DMS153 (cell line): ENCODE measurements around the gene NISCH.

ENCODE experiments used
- DNase-seq: peaks from one replicate; lab custom pipeline; 2025; lab: John Stamatoyannopoulos, UW

The NISCH gene

DNA sequence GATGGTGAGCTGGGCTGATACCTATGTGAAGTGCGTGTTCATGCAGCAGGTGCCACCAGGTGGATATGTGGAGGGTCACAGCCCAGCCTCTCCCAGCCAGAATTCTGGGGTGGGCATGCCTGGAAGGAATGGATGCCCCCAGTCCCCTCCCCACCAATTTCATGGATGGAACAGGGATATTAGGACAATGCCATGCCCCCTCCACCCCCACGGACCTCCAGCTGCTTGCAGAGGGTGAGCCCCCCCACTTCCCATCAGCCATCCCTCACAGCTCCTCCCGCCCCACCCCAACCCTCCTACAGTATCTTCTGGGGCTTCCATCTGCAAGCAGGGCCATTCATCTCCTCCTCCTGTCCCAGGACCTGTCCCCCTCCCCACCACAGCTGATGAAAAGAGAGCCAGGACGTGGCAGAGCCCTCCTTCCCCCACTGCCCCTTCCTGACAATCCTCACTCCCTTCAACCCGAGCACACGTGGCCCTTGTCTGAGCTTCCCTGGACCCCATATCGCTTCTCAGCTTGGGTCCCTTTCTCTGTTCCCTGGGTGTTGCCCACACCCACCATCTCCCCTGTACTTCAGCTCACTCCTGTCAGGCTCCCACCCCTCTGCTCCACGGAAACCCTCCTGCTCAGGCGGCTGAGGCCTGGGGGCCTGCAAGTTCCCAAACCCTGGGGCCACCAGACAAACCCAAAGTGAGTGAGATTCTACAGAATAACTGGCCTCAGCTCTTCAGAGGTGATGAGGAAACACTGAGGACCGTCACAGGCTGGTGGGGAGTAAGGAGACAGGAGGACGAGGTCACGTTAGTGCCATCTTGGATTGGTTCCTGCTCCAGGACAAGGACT lies 7.7 kb upstream of the NISCH start:
- DNase-seq: no peak

DNA sequence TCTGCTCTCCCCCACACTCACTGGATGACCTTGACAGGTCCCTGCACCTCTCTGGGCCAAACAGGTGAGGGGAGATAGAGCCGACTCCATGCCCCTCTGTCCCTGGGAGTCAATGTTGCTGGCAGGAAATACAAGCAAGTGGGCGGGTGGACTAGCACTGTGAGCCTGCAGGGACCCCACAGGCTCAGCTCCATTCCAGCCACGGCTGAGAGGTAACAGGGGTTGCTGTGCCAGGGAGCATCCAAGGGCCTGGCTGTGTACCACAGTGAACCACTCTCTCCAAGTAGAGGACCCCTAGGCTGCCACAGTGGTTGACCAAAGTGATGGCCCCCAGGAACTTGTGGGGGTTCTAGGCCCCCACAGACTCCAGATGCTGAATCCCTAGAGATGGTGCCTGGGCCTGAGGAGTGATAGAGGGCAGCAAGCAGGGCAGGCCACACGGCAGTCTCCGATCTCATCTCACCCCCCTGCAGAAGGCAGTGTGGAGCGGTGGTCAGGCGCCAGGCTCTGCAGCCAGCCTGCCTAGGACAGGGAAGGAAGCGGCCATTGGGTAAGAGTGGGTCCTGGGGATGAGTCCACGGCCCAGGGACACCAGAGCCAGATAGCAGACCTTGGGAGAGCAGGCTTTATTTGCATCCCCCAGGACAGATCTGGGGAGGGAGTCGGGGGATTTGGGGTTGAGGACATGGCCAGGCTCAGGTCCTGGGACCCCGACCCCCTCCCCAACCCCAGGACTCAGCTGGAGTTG lies 4.7 kb upstream of the NISCH start:
- no peak for DNase-seq

DNA sequence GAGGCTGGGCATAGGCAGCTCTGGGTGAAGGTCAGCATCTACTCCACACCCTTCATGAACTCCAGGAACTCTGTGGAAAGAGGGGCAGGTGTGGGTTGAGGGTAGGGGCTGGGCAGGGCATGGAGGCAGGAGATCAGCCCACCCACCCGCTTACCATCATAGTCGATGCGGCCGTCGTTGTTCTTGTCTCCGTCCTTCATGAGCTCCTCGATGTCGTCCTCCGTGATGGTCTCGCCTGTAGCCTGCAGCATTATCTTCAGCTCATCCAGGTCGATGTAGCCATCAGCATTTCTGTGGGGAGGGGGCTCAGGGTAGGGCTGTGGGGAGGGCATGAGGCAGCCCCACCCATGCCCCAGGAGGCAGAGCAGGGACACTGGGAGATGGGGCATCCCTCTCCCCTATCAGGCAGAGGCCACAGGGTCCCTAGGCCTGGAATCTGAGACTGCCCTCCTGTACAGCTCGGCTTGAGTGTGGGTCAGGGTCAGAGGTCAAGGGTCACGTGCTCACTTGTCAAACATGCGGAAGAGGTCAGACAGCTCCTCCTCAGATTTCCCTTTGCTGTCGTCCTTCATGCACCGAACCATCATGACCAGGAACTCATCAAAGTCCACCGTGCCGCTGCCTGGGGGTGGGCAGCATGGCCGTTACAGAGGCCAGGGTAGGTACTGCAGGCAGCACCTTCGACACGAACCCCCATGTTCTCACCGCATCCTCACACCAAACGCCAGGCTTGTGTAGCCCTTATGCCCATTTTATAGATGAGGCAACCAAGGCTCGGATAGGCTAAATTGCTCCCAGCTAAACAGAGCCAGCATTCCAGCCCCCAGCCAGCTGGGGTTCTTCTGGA lies 3.9 kb upstream of the NISCH start:
- no peak for DNase-seq

DNA sequence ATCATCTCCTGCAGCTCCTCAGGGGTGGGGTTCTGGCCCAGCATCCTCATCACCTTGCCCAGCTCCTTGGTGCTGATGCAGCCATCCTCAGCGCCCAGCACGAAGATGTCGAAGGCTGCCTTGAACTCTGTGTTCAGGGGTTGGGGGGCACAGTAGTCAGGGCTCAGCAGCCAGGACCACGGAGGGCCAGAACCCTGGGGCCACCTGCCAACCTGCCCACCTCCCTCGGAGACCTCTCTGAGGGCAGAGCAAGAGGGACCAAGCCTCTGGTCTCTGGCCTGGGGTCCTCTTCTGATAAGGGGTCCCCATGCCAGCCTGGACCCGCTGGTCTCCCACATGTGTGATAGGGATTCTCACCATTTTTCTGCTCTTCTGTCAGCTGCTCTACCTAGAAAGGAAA lies 3.3 kb upstream of the NISCH start:
- no peak for DNase-seq

DNA sequence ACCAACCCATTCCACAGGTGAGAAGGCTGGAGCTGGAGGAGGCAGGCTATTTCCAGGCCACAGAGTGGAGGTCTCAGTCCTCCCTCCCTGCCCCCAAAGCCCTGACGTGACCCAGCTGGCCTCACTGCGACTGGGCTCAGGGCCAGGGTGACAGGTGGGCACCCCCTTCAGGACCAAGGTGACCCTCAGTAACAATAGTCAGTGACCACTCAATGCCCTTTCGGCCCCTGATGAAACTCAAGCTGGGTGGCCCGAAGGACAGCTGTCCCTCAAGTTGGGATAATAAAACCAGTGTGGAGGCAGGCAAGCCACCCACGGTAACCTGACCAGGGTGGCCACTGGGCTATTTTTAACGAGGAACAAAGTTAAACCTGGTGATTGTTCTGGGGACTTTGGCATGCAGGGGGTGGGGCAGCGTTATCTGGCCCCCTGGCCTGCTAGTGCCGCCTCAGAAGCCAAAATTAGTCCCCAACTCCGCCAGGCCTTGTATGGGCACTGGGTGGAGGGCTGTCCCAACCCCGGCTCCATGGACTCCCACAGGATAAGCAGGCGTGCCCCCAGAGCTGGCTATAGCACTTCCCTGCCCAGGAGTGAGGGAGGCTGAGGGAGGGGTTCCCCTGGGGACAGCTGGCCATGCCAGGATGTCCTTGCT lies 2.7 kb upstream of the NISCH start:
- DNase-seq: no peak

GRCh38 chr3:52453496-52454249 lies 1.7 kb upstream of the NISCH start, which contains the start of gene TNNC1:
Gene TNNC1, minus strand, starts transcription at chr3:52454041. Its CDS starts 26 bp downstream, at chr3:52454015.
- no peak for DNase-seq

DNA sequence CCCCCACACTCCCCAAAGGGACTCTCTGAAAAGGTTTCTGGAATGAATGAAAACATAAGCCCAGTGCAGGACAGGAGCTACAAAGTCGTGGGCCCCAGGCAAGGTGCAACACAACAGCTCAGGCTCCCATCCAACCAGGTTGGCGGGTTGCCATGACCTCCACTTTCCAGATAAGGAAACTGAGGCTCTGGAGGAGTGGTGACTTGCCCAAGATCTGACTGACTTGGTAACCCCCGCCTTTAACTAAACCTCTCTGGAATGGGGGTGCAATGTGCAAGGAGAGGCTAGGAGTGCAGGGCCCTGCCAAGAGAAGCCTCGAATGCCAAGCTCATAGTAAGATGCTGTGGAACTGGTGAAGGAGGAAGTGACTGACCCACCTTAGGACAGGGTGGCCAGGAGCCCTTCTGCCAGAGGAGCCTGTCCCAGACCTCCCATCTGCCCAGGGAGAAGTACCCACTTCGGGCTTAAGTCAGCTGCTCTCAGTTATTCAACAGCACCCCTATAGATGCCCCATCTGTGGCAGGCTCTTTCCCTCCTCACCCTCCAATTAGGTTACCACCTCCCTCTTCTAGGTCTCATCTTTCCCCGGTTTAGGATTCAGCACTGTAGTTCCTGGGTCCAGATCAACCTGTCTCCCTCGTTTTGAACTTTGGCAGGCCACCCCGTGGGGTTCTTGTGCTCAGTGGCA lies 1.0 kb upstream of the NISCH start:
- no peak for DNase-seq

GRCh38 chr3:52454938-52455282 lies 494 bp upstream of the NISCH start:
- DNase-seq: no peak

DNA sequence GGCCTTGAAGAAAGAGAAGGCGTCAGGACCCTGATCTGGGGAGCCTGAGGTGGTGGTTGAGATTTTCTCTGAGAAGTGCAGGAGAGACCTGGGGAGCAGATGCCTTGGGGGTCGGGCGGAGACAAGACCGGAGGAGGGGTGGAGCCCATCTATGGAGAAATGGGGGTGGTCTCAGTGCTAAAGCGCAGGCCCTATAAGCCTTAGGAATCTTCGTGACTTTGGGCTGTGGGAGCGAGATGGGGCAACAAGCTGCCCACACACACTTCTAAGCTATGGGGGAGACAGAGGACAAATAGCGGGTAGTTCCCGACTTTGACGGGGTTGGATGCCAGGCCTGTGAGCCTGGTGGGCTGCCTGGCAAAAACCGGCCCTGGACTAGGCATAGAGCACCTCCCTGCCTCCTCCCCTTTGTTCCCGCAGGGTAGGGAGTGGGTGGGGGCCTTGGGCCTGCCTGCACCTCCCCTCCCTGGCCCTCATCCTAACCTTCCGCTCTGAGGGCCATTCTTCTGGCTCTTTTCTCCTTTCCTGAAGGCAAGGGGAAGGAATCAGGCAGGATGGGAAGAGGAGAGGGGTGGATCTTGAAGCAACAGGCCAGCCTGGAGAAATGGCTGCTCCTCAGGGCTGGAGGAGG lies 880 bp downstream of the NISCH start:
- DNase-seq: no peak

DNA sequence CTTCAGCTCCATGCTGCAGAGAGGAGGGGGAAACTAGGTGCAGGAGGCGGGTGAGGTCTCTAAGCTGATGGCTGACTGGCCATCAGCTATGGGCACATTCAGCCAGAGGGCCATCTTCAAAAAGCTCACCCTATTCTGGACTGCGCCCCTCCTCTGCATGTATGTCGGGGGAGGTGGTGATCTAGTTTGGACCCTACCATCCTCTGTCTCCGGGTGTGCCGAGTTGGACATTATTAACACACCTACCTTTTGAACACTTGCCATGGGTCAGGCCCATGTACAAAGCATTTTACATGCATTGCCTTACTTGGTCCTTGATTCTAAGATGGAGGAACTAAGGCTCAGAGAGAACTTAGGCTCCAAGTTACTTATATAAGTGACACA lies 1.4 kb downstream of the NISCH start:
- DNase-seq: no peak

- DNase-seq: no peak
These were observed 2.8 kb downstream of the NISCH start for GRCh38 chr3:52458031-52458760.

GRCh38 chr3:52458770-52459545 lies 3.6 kb downstream of the NISCH start:
- no peak for DNase-seq

- DNase-seq: no peak
These were observed 6.5 kb downstream of the NISCH start for GRCh38 chr3:52461874-52462273.

DNA sequence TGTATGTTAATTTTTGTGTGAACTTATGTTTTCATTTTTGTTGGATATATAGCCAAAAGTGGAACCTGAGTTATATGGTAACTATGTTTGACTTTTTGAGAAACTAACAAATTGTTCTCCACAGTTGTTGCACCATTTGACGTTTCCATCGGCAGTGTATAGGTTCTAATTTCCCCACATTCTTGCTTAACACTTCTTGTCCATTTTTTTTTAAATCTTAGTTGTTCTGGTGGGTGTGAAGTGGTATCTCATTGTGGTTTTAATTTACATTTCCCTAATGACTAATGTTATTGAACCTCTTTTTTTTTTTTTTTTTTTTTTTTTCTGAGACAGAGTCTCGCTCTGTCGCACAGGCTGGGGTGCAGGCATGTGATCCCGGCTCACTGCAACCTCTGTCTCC lies 8.0 kb downstream of the NISCH start:
- DNase-seq: no peak

GRCh38 chr3:52468336-52468735 lies 12.9 kb downstream of the NISCH start:
- no peak for DNase-seq

- no peak for DNase-seq
These were observed 13.6 kb downstream of the NISCH start for GRCh38 chr3:52469001-52469400.

DNA sequence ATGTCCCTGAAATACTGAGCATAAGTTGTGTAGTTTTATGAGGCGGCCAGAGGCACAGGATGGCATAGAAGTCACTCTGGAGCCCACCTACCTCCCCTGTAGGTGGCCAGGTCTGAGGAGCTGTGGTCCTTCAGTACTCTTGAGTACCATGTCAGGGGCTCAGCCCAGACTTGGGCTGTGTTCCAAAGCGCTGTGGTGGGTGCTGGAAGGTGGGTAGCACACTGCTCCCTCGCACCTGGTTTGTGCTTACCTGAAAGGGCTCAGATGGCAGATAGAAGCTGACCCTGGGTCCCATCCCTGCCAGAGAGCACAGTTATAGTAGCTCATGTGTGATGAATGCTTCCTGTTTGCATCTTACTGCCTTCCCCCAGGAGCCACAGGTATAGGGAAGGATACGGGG lies 15.5 kb downstream of the NISCH start:
- DNase-seq: no peak

DNA sequence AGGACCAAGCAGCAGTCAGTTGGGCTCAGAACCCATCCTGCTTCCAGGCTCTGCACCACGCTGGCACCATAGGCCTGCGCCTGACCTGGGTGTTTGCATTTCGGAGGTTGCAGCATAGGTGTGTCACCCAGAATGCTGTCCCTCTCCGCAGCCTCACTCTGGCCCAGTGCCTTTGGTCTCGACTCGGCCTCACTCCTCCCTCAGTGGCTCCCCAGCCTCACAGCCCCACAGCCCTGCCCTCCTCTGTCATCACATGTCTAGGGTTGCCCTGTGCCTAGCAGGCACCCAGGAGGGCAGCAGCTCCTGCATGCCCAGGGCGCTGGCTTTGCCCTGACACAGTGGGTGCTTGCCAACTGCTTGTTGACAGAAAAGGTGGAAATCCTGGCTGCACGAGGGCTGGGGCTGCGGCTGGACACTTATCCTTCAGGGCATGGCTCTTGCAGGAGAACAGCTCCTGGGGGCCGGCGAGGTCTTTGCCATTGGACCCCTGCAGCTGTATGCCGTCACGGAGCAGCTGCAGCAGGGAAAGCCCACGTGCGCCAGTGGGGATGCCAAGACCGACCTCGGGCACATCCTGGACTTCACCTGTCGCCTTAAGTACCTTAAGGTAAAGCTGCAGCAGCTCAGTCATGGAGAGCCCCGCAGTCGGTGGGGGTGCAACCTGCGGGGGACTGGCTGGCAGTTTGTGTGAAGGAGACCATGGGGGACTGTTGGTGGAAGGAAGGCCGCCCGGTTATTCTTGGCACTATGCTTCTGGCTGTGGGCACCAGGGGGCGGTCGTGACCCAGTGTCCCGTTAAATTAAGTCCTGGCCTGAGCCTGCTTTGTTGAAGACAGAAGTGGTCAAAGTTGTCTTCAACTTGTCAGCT lies 16.2 kb downstream of the NISCH start:
- DNase-seq: no peak
